ENCODE results near the gene INPP1.
"Not testable (repeated sequence)": the region's sequence is repeated elsewhere in the genome, so short reads cannot be mapped to it uniquely, and the experiment has no call there.

Gene INPP1, protein sequence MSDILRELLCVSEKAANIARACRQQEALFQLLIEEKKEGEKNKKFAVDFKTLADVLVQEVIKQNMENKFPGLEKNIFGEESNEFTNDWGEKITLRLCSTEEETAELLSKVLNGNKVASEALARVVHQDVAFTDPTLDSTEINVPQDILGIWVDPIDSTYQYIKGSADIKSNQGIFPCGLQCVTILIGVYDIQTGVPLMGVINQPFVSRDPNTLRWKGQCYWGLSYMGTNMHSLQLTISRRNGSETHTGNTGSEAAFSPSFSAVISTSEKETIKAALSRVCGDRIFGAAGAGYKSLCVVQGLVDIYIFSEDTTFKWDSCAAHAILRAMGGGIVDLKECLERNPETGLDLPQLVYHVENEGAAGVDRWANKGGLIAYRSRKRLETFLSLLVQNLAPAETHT

DNA sequence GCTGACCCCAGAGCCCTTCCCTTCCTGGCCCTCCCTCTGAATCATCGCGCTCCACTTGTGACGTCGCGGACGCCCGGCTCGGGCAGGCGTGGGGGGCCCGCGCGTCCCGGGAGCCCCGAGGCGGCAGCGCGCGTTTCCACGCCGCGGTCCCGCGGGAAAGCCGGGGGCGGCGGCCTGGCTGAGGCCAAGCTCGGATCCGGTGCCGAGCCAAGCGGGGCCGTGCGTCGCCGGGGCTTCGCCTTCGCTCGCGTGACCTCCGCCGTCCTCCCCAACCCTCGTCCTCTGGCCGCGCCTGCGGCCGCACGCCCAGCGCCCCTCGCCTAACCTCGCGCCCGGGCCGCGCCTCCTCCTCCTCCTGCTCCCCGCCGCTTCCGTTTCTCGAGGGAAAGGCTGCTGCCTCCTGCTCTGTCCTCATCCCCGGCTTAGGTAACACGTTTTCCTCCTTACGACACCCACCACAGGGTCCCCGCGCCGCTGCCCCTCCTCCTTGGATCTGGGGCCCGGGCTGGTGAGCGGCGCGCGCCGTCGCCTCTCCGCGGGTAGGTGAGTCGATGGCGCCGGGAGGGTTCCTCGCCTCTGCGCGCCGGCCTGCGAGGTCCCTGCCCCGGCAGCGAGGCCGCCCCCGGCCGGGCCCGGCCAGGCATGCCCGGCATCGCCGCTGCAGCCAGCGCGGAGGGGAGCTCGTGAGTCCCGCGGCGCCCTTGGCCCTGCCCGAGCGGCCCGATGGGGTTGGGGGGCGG, at the start of gene INPP1:
Gene INPP1 (plus strand): TSS at position 54 of the 740 bp plus-strand sequence. CDS start 16,514 bp downstream, outside the sequence.
- no peak for DNase-seq (ENCODE audit: low read depth in 2 of 2)

DNA sequence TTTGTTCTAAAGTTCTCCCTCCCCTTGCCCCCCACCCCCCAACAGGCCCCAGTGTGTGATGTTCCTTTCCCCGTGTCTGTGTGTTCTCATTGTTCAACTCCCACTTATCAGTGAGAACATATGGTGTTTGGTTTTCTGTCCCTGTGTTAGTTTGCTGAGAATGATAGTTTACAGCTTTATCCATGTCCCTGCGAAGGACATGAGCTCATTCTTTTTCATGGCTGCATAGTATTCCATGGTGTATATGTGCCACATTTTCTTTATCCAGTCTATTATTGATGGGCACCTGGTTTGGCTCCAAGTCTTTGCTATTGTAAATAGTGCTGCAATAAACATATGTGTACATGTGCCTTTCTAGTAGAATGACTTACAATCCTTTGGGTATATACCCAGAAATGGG, 45.5 kb upstream of the INPP1 start:
- not testable (repeated sequence) for DNase-seq (ENCODE audit: low read depth in 2 of 2)

DNA sequence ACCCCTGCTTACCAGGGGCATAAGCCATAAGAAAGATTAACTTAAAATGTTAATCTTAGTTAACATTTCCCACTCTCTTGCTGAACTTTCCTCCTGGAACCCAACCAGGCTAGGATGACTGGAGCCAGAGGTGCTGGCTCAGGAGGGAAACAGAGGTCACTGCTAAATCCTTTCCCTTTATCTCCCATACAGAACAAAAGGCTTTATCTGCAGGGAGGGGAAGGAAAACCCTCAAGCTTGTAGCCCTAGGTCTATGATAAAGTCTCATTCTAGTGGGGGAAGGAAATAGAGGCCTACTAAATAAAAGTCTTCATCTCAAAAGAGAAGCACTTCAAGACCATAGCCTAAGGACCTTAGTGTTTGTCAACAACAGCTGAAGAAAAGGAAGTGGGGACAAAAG, 42.4 kb upstream of the INPP1 start:
- DNase-seq (ENCODE audit: low read depth in 2 of 2), result no peak

DNA sequence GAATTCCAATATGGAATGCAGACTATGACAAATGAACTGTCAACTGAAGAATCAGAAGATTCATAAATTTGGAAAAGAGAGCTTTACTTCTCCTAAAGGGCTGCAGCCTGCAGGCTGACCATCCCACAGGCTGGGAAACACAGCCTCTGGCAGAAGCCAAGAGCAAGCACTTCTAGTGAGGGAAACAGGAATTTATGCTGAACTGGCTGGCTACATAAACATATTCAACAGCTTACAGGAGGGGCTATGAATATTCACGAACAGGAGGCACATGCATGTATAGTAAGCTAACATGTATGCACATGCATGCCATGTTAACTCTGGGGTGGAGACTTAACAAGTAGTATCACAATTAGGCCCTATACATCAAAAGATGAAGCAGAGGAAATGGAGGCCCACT, 41.3 kb upstream of the INPP1 start:
- no peak for DNase-seq (ENCODE audit: low read depth in 2 of 2)

DNA sequence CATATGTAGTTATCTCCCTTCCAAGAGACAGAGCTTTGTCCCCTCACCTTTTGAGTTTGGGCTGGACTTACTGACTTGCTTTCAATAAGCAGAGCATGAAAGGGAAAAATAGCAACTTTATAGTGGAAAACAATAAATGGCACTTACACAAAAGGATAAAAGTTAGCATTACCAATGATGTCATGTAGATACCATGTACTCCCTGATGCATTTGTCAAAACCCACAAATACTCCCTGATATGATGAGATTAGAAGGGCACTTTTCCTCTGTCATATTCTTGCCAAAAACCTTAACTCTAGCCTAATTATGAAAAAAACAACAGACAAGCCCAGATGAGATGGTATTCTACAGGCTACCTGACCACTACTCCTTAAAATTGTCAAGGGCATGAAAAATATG, 39.7 kb upstream of the INPP1 start:
- no peak for DNase-seq (ENCODE audit: low read depth in 2 of 2)

DNA sequence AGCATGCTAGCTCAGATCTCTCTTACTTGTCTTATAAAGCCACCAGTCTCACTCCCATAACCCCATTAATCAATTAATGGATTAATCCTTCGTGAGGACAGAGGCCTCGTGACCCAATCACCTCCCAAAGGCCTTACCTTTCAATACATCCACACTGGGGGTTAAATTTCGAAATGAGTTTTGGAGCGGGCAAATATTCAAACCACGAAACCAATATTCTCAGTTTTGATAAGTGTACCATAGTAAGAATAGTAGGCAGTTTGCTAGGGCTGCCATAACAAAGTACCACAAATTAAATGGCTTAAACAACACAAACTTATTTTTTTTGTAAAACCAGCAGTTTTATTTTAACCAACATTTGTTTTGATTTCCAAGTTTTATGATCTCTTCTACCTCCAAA, 39.0 kb upstream of the INPP1 start:
- DNase-seq (ENCODE audit: low read depth in 2 of 2), result no peak

DNA sequence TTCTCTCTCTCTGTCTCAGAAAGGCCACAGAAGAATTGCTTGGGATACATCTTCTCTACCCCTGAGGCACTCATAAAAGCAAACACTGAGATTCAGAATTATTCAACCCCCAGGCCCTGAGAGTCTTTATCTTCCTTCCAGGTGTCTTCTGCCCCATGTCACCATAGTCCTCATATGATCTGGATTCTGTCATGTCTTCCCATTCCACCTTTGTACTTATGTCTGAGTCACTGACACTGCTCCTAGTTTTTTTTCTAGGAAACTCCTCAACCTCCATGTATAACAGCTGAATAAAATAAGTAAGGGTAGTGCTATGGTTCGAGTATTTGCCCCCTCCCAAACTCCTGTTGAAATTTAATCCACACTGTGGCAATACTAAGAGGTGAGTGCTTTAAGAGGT, 35.4 kb upstream of the INPP1 start:
- no peak for DNase-seq (ENCODE audit: low read depth in 2 of 2)

DNA sequence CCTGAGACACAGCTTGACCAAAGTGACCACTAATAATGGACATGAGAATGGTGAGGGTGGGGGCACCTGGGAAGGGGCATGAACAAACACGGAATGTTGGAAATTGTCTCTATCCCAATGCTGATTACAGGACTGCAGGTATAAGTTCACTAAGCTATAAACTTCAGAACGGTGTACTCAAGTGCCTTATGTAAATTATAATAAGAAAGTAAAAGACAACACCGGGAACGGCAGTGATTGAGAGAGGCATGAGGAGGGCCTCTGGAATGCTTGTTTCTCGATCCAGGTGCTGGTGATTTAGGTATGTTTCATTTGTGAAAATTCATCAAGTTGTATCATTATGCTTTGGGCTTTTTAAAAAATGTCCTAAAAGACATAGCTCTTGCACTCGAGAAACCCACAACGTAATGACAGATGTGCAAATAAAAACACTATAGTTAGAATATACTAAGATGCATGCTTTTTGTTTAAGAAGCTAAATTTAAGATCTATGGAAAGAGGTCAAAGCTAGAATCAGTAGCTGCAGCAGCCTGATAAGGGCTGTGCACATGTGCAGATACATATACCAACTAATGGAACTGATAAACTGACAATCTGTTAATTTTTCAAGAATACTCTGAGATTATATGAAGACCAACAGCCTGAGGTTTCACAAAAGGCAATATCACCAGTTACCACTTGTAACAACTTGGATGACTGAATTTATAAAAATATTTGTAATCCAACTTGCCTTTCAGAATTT, 31.3 kb upstream of the INPP1 start:
- no peak for DNase-seq (ENCODE audit: low read depth in 2 of 2)

DNA sequence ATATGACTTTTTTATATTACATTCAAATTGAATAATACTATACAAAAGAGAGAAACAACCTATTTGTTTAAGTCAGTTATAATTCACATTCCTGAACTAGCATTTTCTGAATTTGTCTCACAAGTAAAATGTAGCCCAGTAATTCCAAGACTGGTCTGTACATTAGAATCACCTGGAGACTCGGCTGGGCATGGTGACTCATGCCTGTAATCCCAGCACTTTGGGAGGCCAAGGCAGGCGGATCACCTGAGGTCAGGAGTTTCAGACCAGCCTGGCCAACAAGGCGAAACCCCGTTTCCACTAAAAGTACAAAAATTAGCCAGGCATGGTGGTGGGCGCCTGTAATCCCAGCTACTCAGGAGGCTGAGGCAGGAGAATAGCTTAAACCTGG, 30.8 kb upstream of the INPP1 start:
- DNase-seq (ENCODE audit: low read depth in 2 of 2), result not testable (repeated sequence)

DNA sequence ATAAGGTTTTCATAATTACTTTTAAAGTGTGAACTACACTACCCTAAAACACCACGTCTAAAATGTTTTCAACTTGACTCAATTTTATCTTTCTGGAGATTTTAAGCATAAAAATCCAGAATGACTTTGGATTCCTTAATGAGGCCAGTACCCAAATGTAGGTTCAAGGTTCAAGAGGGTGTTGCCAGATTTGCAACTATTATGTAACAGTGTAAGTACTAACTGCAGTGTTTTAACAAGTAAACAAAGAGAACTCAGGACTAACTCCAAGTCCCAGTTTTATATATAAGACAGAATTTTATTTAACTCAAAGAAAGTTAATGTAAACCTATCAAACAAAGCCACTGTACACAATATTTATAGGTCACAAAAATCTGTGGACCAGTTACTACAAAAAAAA, 29.5 kb upstream of the INPP1 start:
- no peak for DNase-seq (ENCODE audit: low read depth in 2 of 2)

DNA sequence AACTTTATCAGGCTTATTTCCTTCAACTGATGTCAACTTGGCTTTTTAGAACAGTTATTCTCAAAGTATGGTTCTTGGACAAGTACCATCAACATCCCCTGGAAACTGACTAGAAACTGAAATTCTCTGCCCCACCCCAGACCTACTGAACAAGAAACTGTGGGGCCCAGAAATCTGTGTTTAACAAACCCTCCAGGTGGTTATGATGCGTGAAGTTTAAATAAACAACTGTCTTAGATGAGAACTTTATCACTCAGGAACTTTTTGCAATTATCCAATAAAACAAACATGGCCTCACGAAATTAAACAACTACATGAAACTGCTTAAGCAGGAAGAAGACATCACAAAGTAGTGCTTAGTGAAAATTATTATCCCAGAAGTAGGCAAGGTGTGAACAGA, 28.1 kb upstream of the INPP1 start:
- DNase-seq (ENCODE audit: low read depth in 2 of 2), result no peak

DNA sequence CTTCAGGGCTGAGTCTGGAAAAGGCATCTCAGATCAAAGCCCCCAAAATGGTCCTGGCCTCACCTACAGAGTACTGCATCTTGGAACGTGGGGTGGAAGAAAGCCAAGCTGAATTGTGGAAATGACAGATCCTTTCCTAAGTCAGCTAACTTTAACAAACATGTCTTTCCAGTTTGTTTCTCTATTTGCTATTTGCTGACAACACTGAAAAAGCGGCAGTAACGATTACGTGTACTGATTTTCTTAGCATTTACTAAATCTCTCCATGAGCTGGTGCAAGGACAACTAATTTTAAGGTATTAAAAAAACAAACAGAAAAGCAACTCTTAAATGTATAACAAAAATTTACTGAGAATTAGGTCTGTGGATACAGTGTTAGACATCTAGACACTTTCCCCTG, 24.9 kb upstream of the INPP1 start:
- DNase-seq (ENCODE audit: low read depth in 2 of 2), result no peak

DNA sequence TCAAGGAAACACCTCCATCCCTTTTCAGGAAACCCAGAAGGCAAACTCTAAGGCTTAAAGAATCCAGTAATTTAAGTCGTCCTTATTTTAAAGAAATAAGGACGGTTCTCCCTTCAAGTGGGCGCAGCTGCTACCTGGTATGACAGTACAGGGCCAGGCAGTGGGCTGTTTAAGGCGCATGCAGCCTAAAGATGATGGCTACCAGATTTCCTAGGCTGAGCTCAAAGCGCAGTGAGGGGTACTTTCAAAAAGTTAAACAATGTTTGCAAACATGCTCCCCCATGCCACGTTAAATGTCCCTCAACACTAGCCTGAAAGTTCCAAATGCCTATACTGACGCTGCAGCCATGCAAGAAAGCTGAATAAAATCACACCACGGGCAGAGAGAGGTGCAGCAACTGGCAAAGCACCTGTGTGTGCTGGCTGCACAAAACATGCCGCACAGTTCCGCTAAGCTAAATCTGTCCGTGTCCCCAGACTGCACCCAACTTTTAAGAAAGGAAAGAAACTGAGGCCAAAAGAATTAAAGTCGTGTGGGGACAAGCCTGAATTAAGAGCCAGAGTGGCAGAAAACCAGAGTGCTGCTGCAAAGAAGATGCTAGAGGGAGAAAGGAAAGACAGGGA, 24.3 kb upstream of the INPP1 start:
- DNase-seq (ENCODE audit: low read depth in 2 of 2), result no peak

DNA sequence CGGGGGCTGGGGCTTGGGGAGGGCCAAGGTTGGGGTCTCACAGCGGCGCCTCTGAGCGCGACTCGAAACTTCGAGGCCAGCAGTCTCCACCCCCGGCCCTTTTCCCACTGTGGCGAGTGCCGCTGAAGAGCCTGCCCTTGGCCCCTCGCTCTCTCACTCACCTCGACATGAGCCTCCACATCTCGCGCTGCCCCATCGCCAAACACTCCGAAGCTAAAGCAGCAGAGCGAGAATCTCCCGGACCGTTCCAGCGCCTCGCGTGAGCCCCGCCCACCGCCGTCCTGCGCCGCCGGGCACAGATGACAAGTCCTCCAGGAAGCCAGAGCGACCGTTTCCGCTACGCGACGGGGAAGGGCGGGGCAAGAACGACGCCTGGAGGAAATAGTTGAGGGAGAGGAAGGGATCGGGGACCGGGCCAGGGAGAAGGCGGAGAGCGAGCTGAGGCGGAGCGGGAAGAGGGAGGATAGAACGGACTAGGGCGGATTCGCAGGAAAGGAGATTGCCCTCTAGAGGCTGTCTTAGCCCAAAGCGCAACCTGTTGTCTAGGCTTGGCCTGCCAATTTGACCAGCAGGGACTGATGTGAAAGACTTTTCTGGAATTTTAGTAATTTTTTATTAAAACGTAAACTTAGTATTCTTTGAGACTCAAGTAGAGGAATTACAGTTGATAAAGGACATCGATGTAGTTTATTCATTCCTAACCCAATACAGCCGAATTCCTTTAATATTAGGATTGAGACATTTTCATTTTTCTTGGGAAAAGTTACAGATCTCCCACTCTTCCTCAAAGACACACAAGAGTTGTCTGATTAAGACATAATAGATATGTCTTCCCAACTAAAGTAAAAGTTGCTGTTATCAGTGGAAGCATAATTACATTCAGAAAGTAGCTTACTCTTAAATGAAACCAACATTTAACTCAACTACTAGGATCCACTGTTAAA, 23.6 kb upstream of the INPP1 start, which contains the start of gene HIBCH:
Gene HIBCH (minus strand): TSS at position 272 of the 944 bp plus-strand sequence. CDS start 76 bp downstream, at position 196.
- DNase-seq (ENCODE audit: low read depth in 2 of 2), result peak; percentile 73 to 75

DNA sequence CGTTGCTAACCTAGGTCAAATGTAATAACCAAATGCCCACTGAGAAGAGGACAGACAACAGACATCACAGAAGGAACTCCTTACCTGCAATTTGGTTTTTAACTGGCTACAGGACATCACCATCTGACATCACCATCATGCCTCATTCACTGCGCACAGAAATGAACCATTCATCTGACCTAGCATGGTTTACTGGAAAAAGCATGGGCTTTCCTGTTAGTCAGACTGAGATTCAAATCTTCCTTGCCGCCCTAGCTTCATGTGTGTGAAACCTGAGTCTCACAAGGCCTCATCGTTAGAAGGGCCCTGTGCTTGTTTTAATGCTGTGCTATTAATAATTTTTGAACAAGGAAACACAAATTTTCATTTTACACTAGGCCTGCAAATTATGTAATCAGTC, 22.7 kb upstream of the INPP1 start:
- DNase-seq (ENCODE audit: low read depth in 2 of 2), result no peak

DNA sequence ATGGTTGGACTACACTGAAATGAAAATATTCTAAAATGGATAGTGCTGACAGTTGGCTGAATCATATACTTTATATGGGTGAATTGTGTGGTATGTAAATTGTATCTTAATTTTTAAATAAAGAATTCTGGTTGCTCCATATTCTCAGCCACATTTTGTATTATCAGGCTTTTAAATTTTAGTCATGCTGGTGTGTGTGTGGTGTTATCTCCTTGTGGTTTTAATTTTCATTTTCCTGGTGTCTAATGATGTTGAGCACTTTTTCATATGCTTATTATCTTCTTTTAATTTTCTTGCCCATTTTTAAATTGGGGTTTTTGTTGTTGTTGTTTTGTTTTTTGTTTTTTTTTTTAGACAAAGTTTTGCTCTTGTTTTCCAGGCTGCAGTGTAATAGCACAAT, 20.0 kb upstream of the INPP1 start:
- DNase-seq (ENCODE audit: low read depth in 2 of 2), result no peak

DNA sequence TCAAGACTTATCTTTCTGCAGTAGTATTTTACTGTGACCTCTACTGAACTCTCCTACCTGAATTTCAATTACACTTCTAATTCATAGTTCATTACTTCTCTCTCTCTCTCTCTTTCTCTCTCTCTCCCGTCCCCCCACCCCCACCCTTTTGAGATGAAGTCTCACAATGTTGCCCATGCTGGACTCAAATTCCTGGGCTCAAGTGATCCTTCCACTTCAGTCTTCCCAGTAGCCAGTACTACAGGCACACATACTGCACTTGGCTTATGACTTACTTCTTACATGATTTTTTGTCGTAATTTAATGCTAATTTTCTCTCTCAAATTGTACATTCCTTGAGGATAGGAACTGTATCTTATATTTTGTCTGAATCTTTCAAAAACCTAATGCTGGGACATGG, 17.8 kb upstream of the INPP1 start:
- no peak for DNase-seq (ENCODE audit: low read depth in 2 of 2)

DNA sequence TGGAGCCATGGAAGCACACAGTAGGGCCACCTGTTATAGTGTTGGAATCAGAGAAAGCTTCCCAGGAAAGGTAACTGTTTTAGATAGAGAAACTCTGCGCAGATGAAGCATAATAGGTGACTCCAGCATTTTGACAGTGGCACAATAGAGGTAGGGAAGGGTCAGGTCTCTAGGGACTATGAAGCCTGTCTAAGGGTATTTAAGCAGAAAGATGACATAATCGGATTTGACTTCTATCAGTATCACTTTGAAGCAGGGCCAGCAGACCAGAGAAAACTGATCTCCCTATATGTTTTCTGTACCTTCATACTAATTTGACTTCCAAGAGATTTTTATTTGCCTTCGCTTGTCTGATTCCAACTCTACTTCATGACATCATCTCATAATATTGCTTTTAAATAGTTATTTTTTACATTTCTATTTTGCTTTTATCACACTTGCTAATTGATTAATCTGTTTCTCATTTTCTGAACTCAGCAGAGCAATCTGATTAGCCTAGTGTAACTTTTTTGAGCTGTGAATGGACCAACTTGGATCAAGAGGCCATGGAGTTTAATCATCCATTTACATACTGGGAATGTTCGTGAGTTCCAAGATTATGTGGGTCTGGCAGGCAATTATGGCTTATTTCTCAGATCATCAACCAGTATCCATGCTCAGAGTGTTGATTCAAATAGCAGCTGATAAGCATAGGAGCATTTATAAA, 15.4 kb upstream of the INPP1 start:
- DNase-seq (ENCODE audit: low read depth in 2 of 2), result no peak

DNA sequence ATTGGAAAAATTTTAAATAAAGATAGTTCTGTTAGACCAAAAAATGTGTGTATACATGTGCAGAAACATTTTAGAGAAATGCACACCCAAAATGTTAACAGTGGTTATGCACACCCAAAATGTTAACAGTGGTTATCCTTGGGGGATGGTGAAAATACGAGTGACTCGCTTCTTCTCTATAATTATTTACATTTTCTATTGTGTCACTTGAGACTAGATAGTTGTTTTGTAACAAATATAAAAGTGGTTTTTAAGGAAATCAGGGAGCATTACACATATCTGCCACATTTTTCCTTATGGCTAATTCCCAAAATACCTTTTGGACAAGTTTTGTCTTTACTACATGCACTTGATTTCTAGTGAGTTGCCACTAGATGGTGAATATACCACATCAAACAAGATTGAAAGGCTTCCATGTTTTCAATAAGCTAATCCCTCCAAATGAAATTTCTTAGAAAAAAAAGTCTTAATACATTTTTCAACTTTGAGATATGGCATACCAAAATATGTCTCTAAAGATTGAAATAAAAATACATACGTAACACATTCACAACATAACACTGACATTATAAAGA, 14.7 kb upstream of the INPP1 start:
- DNase-seq (ENCODE audit: low read depth in 2 of 2), result no peak

DNA sequence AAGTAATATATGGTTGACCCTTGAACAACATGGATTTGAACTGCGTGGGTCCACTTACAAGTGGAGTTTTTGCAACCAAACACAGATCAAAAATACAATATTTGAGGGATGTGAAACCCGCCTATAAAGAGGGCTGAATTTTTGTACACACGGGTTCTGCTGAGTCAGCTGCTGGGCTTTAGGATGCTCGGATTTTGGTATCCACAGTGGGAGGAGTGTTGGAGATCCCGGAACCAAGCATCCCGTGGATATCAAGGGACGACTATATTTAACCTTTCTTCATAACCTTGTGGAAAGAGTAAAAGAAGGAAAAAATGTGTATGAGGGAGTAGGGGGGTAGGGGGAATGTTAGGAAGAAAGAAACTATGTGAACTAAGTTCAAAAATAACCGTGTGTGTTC, 10.0 kb upstream of the INPP1 start:
- DNase-seq (ENCODE audit: low read depth in 2 of 2), result no peak

Data from activated CD8-positive, alpha-beta memory T cell treated with anti-CD3 and anti-CD28 coated beads for 4 hours (primary cell).